NCI-H1694 treated with DMSO at 0.1 percent for 48 hours (cell line): Measurements from ENCODE around the gene ITGA3.
"Not testable (repeated sequence)": the region's sequence is repeated elsewhere in the genome, so short reads cannot be mapped to it uniquely, and the experiment has no call there.

Source experiments
- DNase-seq: peaks from one replicate; lab custom pipeline; 2025; lab: John Stamatoyannopoulos, UW

The ITGA3 gene

DNA sequence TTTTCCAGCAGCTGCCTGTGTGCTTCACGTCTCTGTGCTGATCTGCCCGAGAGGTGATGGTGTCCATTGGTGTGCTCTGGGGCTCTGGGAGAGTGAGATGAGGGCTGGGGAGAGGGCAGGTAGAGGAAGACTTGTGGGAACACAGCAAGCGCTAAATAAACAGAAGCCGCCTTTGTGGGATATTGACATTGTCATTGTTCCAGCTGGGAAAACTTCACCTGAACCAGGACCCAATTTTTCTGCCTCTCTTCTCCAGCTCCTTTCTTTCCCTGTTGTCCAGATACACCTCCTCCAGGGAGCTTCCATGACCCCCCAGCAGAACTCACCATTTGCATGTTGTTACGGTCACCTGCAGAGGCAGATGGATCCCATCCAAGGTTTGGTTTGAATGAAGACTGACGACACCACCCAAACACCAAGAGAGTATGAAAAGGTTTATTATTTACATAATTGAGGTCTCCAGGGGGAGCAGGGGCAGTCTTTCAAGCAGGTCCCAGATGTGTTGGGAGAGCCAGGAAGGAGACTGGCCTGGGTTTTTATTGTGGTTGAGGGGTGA, 3.6 kb upstream of the ITGA3 start:
- DNase-seq, result no peak

GRCh38 chr17:50052822-50053653, 2.9 kb upstream of the ITGA3 start:
- no peak for DNase-seq

- DNase-seq, result no peak
Measured at GRCh38 chr17:50053654-50053960, 2.3 kb upstream of the ITGA3 start.

GRCh38 chr17:50055055-50055425, 870 bp upstream of the ITGA3 start:
- DNase-seq, result no peak

GRCh38 chr17:50056217-50056960, 479 bp downstream of the ITGA3 start:
- DNase-seq, result peak; percentile 56

DNA sequence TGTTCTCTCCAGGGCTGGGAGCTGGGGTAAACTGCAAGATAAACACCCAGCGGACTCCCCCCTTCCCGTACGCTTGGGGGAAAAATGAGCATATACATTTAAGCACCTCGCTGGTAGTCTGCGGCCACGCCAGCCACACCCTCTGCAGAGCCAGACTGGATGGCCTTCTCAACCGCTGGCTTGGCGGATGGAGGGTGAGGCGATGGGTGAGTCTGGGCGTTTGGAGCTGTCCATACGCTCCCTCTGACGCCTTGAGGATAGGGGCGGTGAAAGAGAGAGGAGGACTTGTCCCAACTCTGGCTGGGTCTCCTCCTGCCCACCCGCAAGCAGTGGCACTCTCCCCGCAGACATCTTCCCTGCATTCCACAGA, 1.0 kb downstream of the ITGA3 start:
- no peak for DNase-seq

GRCh38 chr17:50057521-50057991, 1.6 kb downstream of the ITGA3 start:
- no peak for DNase-seq

- no peak for DNase-seq
Measured at GRCh38 chr17:50058296-50058953, 2.5 kb downstream of the ITGA3 start.

- DNase-seq, result no peak
Measured at GRCh38 chr17:50059256-50059655, 3.3 kb downstream of the ITGA3 start.

GRCh38 chr17:50059759-50060273, 3.9 kb downstream of the ITGA3 start:
- no peak for DNase-seq

DNA sequence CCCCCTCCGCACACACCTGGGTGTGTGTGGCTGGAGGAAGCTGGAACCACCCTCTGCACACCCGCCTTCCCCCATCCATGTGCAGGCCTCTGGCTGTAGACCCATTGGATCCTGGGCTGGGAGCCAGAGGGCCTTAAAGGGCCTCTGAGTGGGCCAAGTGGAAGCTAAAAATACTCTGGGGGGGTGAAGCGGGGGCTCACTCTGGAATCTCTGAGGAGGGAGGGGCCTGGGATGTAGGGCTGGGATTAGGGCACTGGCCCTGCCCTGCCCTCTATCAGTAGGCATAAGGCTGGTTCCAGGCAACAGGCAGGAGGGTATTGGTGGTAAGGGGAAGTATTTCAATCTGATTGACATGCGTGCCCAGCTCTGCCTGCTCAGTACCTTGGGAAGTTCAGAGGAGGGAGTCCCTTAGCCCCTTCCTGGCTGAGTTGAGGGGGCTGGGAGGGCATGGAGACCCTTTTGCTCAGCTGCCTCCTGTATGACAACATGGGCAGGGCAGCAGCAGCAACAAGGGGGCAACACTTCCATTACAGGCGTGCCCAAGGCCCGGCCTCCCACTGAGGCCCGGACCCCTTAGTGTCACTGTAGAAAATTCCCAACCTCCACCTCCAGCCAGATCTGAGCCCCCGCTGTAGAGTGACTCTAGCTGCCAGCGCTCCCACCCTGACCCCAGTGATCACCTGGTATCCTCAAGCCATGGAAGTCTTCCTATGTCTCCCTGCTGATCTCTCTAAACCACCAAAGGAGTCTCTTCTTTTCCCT, 5.2 kb downstream of the ITGA3 start:
- DNase-seq, result no peak

- not testable (repeated sequence) for DNase-seq
Measured at GRCh38 chr17:50061713-50062045, 5.8 kb downstream of the ITGA3 start.

DNA sequence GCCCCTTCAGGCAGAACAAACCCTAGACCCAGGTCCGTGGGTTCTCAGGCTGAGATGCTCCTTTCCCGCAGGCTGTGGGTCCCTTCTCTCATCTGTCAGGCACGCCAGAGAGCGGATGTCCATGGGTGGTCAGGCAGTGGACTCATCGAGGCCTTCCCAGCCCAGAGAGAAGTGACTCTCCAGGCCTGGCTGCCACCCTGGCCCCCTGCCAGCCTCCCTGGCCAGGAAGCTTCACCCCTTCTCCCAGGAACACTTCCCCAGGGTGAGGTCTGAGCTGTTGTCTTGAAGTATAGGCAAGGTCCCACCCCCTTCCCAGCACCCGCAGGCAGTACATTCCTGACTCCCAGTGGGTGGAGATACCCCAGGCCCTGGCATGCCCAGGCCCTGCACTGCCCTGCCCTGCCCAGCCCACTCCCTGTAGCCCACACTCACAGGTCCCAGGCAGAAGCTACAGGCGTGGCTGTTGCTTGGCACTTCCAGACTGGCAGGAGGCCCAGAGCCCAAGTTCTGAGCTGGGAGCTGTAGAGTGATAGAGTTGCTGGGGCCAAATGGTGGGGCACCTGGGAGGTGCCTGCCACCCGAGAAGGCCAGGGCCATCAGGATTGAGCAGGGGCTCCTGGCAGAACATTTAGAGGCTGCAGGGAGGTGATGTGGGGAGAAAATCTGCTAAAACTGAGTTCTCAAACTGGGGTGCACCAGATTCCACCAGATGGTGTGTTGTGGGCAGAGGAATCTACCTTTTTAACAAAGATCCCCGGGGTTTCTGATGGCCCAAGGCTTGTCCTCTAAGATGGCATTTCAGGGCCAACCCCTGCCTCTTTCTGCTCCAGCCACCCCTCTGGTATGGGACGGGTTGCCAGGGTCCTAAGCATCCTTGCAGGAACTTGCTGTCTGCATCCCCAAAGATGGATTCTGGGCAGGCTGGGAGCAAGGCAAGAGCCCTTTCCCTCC, 6.7 kb downstream of the ITGA3 start:
- peak; percentile 75 for DNase-seq

DNA sequence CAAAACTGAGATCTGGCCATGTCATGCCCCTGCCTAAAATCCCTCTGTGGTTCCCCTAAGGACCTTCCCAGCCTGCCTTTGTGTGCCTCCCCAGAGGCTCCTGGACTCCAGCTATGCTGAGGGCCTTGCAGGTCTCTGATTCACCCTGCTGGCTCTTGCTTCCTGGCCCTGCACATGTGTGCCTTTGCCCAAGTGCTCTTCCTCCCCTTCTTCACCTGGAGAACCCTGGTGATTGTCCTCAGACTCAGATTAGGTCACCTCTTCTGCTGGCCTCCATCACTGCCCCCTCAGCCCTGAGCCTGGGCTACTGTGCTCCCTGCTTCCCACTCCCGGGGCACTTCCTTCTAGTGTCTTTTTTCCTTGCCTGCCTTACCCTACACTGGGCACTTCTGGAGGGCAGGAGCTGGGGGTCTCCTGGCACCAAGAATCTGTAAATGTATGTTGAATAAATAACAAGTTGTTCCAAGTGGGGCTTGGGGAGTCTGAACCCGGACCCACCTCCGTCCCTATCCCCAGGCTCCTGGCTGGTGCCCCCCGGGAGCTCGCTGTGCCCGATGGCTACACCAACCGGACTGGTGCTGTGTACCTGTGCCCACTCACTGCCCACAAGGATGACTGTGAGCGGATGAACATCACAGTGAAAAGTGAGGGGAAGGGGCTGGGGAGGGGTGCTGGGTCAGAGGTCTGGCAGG, 7.8 kb downstream of the ITGA3 start:
- DNase-seq, result no peak

- no peak for DNase-seq
Measured at GRCh38 chr17:50064253-50065001, 8.5 kb downstream of the ITGA3 start.

GRCh38 chr17:50065056-50065455, 9.1 kb downstream of the ITGA3 start:
- DNase-seq, result no peak

DNA sequence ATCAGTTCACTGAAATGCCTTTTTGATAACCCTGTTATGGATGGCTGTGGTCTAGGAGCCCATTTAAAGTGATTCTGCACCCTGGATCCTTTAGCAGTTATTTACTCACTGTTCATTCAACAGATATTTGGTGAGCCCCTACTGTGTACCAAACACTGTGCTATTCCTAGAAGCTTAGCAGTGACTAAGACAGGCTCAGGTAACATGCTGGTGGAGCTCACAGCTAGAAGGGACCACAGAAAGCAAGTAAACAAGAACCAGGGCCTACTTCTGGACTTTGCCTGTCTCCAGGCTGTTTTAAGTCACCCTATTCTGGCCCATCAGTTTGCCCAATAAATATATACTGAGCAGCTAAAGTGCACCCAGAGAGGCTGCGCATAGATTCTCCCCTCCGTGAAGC, 11.1 kb downstream of the ITGA3 start:
- no peak for DNase-seq

DNA sequence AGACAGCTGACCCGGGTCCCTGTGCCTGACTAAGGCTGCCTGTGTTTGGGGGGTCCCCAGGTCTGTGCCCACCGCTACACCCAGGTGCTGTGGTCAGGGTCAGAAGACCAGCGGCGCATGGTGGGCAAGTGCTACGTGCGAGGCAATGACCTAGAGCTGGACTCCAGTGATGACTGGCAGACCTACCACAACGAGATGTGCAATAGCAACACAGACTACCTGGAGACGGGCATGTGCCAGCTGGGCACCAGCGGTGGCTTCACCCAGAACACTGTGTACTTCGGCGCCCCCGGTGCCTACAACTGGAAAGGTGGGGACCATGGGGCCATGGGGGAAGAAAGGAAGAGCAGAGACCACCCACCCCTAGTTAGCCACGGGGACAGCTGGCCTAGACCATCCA, 12.1 kb downstream of the ITGA3 start:
- DNase-seq, result no peak

- no peak for DNase-seq
Measured at GRCh38 chr17:50070908-50071680, 15.2 kb downstream of the ITGA3 start.
